ENCODE results near the gene GALR1.

The GALR1 gene

DNA sequence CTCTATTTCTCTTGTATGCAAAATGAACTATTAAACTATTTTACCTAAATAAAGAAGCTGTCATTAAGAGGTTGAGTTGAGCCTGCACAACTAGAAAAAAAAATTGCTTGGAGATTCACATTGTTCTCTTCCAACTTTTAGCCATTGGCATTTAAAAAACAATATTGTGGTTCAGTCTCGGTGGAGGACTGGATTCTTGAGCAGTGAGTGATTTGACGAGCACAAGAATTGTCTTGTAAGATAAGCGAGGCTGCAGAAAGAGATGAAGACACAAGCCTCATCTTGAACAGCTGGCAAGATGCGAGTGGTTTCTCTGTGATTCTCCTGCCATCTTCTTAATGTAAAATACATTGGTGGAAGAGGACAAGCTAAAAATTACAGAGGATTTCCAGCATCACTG lies 67.0 kb downstream of the GALR1 start:
- FAIRE-seq, result no peak
- DNase-seq (ENCODE audit: insufficient read length, low spot score), result no peak

DNA sequence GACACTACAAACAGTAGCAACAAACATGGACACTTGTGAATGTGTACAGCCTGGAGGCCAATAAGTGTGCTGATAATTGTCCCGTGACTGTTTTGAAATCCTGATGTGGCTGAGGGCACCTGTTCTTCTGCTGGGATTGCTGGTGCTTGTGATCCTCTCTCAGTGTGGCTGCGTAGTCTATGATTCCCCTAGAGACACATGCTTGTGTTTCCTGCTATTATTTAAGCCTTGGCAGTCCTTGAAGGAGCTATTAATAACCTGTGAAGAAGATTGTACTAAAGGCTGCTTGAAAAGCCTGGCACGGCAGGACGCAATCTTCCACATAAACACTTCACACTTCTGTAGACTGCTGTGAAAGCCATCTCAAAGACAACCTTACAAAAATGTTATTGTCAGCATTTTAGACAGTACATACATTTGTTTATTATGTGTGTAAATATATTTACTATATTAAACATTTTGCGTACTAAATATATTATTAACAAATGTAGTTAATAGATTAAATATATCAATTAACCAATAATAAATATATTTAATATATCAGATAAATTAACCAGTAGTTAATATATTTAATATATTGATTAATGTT lies 71.4 kb downstream of the GALR1 start:
- FAIRE-seq (no peak), DNase-seq (ENCODE audit: insufficient read length, low spot score) (no peak)

DNA sequence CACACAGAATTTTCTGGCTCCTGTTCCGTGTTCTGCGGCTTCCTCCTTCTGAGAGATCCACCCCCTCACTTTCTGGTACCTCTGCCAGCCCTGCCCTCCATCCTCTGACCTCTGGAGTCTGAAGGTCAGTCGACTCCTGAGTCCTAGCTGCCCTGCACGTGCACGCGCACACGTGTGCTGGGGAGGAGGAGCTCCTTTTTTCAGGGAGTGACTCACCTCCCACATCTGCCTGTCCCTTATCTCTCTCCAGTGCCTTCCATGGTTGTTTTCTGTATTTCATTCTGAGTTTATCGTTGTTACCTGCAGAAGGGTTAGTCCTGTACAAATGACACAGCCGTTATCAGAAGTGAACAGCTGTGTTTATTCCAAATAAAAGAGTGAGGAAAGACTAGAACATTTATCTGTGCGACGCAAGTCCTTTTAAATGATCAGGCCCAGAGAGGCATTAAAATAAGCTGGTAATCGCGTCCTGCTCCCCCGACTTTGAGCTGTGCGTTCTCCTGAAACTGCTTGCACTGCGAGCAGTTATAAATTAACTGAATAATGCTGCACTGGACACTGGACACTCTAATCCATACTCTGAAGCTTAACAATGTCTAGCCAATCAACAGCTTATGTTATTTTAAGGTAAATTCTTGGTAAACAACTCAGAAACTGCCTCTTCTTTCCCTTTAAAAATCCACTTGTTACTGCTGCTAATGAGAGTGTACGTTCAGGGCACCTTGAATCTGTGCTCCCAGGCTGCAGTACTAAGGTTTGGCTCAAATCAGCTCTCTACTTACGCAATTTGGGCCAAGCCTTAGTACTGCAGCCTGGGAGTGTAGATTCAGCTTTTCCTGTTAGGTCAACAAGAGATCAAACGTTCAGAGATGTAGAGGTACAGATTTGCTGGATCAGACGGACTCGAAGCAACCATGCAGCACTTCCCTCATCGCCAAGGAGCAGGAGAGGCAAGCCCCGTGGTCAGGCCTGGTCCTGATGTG lies 72.5 kb downstream of the GALR1 start:
- DNase-seq (ENCODE audit: insufficient read length, low spot score), result no peak
- FAIRE-seq, result no peak

DNA sequence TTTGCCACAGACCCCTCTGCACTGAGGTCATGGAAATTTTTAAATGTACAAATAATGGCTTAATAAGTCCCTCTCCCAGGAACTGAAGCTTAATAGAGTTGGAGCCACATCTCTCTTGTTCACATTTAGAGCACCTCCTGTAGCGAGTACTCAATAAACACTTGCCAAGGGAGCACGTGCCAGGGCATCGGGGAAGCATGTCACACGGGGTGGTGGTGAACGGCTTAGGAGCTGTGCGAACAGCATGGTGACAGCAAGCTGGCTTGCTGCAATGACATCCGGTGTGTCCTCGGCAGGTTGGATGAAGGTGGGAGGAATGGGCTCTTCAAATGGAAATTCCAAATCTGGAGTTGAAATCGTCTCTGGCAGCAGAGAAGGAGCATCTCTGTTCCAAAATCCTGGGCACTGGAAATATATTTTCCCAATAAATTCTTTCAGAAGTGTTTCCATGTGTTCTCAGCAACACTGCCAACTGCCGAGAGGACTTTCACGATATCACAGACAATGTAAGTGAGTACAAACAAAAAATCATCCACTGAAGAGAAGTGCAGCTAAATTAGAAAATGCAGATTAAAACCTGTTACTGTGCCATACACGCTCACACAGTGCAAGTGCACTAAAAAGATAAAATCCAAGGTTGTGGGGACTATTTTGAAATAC lies 74.1 kb downstream of the GALR1 start:
- DNase-seq (ENCODE audit: insufficient read length, low spot score) (no peak), FAIRE-seq (no peak)

All from HTR-8/SVneo (cell line).